ENCODE results near the gene ICA1.
A peak's percentile ranks its signal among the peaks of the same experiment; 100 is the strongest.

Gene ICA1

DNA sequence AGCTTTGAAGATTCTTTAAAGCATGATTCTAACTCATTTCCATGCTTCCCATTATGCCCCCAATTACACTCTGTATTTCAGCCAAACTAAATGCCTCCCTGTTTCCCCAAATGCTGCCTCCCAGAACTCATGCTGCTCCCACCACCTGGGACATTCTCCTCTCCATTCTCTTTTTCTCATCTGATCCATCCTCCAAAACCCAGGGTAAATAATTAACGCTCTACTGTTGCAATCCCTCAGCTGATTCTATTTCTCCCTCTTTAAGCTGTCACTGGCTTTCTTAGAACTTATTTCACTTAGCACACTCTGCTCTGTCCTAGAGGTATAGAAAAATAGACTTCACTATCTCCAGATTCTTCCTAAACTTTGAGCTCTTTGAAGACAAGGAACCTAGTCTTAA, 104.7 kb downstream of the ICA1 start:
- no peak for DNase-seq

DNA sequence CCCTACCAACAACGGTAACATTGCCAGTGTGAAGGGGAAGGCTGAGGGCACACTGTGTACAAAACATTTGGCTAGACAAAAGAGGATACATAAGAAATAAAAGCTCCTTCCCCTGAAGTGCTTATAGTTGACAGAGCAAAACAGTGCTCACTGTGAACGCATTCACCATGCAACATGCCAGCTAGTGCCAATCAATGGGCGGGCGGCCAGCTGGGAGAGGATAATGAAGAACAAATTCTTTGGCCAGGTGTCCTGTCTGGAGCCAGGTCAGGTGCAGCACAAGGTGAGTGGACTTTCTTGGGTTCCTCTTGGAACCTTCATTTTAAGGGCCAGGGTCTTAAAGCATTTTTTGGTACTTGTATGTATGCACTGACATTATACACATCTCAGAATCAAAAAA, 106.1 kb downstream of the ICA1 start:
- DNase-seq = no peak

DNA sequence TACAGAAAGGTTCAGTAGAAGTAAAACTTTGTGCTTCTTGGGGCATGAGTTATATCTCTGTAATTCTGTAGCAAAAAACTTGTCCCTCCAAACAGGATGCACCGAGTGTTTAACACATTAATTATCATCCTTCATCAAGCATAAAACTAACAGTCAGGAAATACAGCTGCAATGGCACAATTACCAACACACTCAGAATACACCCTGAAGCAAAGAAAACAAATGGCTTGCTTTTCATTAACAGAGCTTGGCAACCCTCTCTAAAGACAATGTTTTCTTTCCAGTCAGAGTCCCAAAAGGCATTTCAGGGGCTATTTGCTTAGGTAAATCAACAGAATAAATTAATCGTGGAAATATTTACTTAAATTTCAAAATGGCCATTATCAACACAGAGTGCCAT, 107.7 kb downstream of the ICA1 start:
- DNase-seq = peak; percentile 26

DNA sequence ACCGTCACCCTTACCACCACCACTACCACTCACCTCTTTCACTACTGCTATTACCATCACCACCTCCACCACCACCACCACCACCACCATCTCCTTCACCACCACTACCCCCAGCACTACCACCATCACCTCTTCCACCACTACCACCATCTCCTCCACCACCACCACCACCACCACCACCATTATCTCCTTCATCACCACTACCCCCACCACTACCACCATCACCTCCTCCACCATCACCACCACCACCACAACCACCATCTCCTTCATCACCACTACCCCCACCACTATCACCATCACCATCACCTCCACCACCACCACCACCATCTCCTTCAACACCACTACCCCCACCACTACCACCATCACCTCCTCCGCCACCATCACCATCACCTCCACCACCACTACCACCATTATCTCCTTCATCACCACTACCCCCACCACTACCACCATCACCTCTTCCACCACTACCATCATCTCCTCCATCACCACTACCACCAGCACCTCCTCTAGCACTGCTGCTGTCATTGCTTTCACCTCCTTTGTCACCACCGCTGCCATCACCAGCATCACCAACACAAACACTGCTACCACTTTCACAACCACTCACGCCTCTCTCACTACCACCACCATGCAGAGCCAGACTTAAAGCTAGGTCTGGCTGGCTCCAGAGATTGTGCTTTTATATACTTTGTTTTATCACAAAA, 109.3 kb downstream of the ICA1 start:
- no peak for DNase-seq

DNA sequence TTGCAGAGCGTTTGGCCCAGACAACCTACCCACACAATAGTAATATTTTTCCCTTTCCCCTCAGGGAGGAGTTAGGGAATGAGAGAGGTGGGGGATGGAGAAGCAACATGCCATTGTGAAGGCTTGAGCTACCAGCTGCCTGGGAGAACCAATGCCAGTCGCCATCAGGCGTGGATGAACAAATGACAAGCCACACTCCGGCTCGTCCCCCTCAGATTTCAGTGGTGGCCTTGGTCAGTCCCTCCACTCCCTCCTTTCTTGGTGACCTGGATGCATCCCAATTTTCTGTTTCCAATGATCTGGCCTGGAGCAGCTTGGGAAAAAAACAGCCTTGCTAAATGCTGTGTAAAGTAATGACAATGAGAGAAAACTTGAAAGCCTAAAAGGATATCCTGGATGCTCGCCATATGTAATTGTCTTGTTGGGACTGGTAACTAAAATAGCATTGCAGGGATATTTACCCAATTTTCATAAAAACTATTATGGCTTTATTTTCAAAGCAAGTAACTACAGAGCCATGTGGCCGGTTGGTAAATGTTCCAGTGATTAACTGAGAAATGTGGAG, 110.7 kb downstream of the ICA1 start:
- no peak for DNase-seq

DNA sequence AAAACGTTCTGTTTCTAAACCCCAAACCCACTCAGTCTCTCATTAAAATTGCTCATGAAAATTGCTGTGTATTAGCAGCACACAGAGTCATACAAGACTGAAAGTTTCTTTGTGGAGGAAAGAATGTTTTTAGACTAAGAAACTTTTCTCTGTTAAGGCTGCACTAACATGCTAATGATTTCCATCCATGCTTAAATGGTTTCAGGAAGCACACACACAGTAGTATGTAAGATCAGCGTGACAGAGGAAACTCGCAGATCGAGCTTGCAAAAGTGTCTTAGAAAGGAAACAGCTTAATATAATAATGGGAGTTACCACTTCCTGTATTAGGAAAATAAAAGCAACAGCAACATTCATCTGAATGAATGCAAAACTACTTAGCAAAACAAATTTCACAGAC, 112.7 kb downstream of the ICA1 start:
- DNase-seq = no peak

DNA sequence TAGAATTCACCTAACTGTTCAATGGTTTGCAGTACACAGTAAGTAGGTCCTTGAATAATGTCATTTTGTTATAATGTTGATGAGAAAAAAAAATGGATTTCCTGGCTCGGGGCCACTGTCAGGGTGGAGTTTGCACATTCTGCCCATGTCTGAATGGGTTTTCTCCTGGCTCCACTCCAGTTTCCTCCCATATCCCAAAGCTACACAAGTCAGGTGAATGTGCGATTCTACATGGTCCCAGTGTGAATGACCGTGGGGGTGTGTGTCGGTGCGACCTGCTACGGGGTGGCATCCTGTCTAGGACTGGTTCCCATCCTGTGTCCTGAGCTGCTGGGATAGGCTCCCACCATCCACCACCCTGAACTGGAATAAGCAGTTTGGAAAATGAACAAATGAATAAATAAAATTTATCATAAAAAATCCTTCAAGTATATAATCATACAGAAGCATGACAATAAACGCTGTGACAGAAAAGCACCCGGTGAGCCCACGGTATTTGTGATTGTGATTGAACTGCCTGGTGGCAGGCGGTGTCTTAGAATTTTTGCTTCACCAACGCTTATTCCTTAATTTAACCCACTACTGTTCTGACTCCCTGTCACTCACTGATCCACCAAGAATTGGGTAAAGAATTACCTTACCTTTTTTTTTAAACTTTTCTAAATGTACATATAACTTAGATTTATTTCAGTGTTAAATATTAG, 114.1 kb downstream of the ICA1 start:
- peak; percentile 60 for DNase-seq

DNA sequence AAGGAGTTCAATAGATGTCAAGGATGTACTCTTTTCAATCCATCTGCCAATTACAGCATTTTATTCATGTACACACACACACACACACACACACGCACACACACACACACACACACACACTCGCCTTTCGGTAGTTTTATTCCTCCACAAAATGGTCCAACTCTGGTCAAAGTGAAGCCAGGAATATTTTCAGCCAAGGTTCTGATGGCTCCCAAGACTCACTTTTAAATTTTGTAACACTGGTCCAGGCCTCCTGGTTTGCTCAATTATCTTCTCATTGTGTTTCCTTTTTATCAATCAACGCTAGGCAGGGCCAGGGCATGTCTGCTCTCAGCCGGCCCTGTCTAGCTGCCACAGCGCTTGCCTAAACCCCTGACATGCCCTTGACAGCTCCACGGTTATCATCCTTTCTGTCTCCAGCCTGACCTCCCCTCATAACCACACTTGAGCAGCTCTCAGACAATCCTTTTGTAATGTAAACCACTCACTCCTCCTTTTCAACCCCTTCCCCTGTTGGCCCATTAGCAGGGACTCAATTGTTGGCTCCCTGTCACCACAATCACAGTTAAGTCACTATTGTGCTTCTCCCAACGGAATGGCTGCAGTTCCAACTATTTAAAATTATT, 115.1 kb downstream of the ICA1 start:
- peak; percentile 96 for DNase-seq

DNA sequence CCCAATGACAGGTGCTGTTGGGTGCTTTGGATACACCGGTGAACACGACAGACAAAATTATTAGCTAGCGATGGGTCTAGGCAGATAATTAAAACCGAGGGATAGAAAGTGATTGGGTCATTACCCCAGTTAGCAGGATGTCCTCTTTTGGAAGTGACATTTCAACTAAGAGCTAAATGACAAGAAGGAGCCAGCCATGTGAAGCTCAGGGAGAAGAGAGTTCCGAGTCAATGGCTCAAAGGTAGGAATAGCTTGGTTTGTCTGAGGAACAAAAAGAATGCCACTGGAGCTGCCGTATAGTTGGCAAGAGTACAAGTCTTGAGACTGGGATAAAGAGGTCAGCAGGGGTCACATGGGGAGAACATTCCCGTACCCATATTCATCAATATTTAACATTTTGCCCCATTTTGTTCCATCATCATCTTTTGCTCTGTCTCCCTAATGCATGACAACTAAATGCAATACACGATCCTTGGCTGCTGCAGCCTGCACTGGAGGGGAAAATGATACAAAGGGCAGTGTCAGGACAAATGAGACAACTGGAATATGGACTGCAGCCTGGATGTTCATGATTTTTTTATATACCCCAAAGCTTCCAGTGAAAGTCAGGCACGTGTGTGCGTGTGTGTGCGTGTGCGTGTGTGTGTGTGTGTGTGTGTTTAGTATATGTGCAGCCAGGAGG, 115.7 kb downstream of the ICA1 start:
- DNase-seq = no peak

DNA sequence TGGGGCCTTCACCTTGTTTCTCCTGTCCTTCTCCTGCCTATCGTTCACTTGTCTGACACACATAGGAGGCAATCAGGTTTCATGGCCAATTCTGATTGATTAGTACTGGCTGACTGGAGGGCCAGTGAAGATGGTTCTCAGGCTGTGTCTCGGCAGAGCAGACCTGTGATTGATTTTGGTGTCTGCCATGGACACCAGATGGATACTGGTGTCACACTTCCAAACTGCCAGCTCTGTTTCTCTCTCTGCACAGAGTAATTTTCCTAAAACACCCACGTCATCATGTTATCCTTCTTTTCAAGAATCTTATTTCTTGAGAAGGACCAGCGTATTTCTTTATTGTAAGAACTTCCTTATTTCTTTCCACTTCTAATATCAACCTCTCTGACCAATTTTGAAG, 117.1 kb downstream of the ICA1 start:
- DNase-seq = no peak

DNA sequence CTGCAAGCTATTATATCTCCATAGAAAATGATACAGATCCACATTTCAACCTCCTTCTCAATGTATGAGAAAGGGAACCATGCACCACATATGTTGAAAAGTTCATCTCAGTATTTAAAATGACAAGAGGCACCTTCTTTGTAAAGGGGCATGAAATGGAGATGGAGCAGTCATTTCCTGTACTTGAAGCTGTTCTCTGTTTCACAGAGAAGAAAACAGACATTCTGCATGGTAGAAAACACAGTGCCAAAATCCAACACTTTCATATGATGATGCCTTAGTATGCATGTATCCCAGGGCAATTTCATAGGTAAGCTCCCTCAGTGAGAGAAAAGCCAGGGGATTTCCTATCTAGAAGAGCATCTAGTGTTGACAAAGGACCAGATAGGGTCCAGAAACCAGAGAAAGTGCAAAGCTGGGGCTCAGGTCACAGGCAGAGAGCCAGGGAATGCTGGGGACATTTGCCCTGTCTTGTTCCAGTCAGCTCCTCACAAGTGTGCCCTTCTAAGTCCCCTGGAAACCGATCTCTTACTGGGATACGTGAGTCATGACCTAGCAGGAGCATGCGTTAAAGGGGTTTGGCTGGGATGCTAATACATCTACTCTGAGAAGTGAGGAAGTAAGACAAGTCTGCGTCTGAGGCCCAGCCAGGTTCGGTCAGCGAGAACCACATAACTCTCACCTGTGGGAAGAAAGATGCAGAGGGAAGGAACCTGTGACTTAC, 118.7 kb downstream of the ICA1 start:
- no peak for DNase-seq

DNA sequence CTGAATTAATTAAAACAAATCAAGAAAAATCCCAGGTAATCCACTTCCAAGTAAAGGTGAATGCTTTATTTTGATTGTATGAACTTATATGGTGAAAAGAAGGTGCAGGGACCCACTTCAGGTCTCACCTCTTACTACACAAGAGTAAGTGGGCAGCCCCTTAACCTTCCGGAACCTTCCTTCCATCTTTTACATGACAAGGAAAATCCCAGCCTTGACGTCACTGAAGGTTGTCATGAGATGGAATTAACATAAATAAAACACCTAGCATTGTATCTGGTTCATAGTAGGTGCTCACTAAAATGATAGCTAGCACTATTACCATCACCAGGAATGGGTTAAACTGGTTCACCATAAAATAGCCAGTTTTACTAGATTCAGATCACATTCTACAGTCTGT, 119.5 kb downstream of the ICA1 start:
- no peak for DNase-seq

DNA sequence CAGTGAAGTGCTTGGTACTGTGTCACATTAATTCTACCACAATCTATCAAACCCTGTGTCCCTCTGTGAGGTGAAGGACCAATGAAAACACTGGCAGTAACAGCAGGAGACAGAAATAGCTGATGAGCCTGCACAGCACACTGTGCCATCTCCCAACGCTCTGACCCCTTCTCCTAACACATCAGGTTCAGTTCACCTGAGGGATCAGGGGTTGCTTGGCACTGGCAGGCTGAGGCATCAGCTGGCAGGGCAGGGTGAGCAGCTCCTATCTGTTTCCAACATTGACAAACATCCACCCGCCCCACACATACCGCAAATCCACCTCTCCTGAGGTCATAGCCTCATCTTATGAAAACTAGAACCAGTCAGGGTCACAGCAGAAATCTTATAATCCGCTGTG, 120.9 kb downstream of the ICA1 start:
- no peak for DNase-seq

DNA sequence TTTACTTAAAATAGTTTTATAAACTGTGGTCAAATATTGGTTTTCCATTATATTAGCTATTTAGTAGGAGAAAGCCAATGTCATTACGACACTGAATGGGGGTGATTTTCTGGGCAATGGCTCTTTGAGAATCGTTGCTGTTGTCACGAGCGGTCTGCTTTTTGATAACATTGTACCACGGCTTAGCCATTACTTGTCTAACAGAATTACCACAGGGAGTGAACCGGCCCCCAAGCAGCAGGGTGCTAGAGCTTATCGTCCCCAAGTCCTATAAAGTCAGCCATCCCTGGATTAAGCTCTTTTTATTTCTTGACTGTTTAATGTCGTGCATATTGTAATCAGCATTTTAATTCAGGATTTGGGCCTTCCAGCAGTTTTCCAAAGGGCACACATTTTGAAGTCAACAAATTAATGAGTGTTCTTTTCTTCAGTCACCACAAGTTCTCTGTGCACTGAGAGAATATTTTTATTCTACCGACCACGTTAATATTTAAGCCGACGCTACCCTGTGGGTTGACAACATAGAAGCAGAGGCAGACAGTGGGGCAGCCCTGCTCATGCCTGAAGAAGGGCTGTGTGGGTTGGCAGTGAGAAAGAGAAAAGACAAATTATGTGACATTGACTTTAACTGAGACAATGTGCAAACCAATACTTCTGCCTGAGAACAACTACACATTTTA, 125.8 kb downstream of the ICA1 start:
- DNase-seq = no peak

DNA sequence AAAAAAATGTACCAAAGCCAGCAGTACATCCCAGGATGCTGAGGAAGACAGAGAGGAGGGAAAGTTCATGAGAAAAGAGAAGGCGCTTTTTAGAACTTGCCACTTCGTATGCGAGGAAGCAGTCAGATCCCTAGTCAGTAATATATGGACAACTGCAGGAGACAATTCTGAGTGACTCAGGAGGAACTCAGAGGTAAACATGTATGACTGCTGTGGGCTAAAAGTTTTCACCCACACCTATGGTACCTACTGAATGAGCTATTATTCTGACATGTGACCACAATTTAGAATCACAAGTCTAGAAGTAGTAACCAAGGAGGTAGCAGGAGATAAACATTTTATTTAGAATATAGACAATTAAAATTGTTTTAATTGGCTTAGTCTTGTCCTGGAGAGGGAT, 126.5 kb downstream of the ICA1 start:
- no peak for DNase-seq

DNA sequence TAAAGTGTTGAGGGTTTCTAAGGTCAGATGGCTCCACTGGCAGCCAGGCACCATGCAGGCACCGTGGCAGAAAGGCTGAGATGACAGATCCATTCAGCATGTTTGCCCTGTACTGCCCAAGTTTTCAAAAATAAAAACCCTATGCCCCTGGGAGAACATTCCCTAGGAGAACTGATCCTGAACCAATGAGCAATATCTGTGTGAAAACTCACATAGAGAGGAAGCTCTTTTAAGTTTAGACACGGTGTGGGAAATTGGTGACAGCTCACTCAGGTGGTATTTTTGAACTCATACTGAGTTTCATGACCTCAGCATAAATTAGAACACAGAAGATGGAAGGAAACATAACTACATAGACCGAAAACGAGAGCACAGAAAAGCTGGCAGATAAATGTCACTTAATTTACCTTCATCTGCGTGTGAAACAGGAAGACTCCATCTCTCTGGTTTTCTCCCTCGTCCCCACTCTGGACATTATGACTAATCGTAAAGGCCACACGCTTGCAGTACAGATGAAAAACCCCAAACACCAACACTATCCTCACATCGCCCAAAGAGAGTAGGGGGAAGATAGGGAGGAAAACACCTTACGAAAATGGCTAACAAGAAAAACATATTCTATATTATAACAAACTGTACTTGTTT, 127.8 kb downstream of the ICA1 start:
- DNase-seq = no peak

DNA sequence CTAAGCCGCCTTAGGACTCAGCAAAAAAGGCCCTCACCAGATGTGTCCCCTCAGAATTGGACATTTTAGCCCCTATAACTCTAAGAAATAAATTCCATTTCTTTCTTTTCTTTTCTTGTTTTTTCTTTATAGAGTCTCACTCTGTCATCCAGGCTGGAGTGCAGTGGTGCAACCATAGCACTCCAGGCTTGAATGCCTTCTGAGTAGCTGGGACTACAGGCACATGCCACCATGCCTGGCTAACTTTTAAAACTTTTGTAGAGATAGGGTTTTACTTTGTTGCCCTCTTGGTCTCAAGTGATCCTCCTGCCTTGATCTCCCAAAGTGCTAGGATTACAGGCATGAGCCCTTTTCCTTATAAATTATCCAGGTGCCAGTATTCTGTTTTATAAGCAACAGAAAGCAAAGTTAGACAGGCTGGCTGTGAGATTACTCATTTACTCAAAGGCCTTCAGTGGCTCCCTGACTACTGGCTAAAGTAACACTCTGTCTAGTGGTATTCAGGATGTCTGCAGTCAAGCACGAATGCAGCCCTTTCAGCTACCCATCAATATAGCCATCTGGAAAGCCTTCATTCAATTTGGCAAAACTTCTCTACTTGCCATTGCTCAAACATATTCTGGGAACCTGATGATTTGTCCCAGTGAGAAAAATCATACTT, 128.6 kb downstream of the ICA1 start:
- no peak for DNase-seq

DNA sequence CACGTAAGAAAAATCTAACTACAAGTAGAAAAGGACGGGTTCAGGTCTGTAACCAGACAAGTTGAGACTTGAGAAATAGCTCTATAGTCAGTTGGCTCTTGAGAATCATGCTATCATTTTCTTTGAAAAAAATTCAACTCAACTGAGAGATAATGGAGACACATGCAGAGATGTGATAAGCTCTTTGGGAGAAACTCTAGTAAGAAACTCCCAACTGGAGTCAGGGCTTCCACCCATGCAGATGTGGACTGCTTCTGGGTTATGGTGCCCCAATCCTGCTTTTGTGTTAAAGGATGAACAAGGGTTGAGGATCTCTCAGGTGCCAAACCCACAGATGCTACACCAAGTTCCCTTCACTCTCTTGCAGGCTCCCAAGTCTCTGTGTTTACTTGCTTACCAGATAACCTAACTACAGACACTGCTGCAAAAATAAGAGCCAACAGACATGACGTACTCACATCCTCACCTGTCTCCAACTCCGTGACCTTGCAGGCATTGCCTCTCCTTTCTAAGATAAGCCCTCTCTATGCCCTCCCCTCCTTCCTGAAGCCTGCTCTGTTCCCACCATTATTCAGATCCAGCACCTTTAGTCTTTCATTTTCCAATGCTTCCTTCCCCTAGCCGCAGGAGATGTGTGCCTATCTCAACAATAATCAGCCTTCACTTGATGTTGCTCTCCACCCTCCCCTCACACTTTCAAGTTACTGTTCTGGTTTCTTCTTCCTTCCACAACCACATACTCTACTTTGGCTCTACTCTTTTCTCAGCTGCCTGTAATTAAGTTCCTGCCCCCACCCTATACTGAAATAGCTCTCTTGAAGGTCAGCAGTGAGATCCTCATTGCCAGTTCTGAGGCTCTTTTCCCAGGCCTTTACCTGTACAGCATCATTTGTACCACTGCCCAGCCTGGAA, 130.0 kb downstream of the ICA1 start:
- DNase-seq = no peak

DNA sequence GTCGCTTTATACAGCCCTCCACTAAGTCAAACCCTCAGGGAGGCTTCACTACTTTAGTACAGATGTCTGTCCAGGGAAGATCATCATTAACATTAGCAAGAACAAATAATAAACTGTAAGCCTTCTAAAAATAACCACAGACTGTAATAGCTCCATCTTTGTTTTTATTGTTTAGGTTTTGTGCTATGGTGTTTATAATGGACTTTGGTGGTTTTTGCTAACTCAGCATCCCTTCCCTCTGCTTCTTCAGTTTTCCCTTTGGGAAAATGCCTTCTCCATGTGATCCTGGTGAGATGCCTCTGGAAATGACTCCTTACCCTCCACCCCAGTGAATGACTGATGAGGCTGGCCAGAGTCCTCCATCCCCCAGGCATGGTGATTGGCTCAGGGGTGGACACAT, 131.3 kb downstream of the ICA1 start:
- no peak for DNase-seq

DNA sequence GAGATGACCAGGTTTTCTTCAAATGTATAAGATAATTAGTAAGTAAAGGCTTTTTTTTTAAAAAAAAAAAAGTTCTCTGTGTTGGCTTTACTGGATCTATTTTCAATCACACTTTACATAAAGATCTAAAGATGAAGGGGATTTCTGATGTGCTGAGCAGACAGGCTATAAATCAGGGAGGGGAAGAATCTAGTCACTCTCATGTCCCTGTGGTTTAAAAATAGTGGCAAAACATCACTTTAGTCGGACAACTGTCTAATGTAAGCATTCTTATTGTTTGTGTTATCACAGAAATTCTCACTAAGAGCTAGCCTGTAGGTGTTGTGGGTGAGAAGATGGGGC, 132.7 kb downstream of the ICA1 start:
- no peak for DNase-seq
